HUDEP-2 (cell line): ENCODE measurements around the gene HOXB3.

ENCODE experiments used
- DNase-seq, 76 experiments: peaks; one replicate each; lab custom pipeline; 2025; ENCODE audit not compliant: unreplicated experiment in 76 of 76; lab: John Stamatoyannopoulos, UW

Gene HOXB3

GRCh38 chr17:48588528-48588927, 1.5 kb downstream of the HOXB3 start:
- DNase-seq, result no peak

- DNase-seq, result no peak
Observed at GRCh38 chr17:48588074-48588415, 2.0 kb downstream of the HOXB3 start.

GRCh38 chr17:48587276-48588073, 2.6 kb downstream of the HOXB3 start:
- DNase-seq, result no peak

GRCh38 chr17:48586355-48587258, 3.4 kb downstream of the HOXB3 start:
- no peak for DNase-seq

GRCh38 chr17:48584223-48584741, 5.8 kb downstream of the HOXB3 start:
- DNase-seq, result no peak

GRCh38 chr17:48583708-48584222, 6.3 kb downstream of the HOXB3 start:
- DNase-seq, result no peak

GRCh38 chr17:48582750-48583069, 7.3 kb downstream of the HOXB3 start:
- DNase-seq, result no peak

GRCh38 chr17:48579760-48580554, 10.1 kb downstream of the HOXB3 start:
- DNase-seq, result no peak

GRCh38 chr17:48579471-48579759, 10.6 kb downstream of the HOXB3 start:
- DNase-seq, result no peak

GRCh38 chr17:48578616-48579470, 11.2 kb downstream of the HOXB3 start:
- DNase-seq, result peak in 4 of 76 experiments; percentile 11 to 60 (median 27)

GRCh38 chr17:48577946-48578615, 12.0 kb downstream of the HOXB3 start, which contains the start of gene HOXB4:
Gene HOXB4, minus strand, starts transcription at chr17:48578350. Its CDS starts 31 bp downstream, at chr17:48578319.
- peak in 72 of 76 experiments; percentile 14 to 86 (median 65) for DNase-seq

- DNase-seq, result peak in 18 of 76 experiments; percentile 11 to 60 (median 26)
Observed at GRCh38 chr17:48577330-48577945, 12.6 kb downstream of the HOXB3 start.

- peak in 63 of 76 experiments; percentile 9 to 73 (median 41) for DNase-seq
Observed at GRCh38 chr17:48576479-48577309, 13.3 kb downstream of the HOXB3 start.

GRCh38 chr17:48575673-48576478, 14.2 kb downstream of the HOXB3 start:
- DNase-seq, result no peak

GRCh38 chr17:48575066-48575582, 14.9 kb downstream of the HOXB3 start:
- DNase-seq, result no peak

- DNase-seq, result no peak
Observed at GRCh38 chr17:48574505-48575065, 15.5 kb downstream of the HOXB3 start.
